HG03108 (cell line): ENCODE results near the gene TRIP10.

Experiments used
- ATAC-seq: cut with Tn5 transposase; IDR thresholded peaks from one replicate; pipeline ENCODE4 v1.9.1; 2021; ENCODE audit warnings: moderate library complexity; ENCODE audit not compliant: unreplicated experiment

Gene TRIP10

DNA sequence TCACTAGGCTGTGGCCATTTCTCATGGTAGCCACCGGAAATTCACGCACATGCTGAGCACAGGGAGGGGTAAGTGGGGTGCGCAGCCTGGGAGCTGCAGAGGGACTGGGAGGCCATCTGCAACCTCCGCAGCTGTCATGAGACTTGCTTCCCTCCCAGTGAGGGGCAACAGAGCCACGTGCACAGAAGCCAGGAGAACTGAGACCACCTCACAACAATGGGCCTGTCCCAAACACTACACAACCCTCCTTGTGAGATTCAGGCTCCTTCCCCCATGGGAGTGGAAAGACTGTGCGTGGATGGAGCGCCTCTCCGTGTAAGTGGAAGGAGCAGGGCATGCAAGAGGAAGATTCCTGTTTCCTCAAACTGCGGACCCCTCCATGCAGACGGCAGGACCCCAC, 27.9 kb upstream of the TRIP10 start:
- ATAC-seq = no peak

DNA sequence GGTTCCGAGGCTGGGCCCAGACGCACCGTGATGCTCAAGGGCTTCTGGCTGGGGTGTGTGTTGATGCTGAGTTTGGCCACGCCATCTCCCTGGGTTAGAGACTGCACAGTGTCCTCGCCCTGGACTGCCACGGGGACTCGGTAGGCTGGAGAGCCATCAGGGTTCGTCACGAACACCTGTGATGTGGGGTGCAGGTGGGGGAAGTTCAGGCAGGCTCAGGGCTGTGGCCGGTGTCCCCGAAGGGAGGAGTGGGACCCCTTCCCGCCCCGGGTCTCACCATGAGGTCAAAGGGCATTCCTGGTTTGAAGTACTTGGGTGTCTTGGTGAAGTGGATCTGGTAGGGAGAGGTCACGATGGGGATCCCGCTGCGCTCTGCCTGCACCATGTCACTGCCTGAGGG, 27.2 kb upstream of the TRIP10 start:
- no peak for ATAC-seq

DNA sequence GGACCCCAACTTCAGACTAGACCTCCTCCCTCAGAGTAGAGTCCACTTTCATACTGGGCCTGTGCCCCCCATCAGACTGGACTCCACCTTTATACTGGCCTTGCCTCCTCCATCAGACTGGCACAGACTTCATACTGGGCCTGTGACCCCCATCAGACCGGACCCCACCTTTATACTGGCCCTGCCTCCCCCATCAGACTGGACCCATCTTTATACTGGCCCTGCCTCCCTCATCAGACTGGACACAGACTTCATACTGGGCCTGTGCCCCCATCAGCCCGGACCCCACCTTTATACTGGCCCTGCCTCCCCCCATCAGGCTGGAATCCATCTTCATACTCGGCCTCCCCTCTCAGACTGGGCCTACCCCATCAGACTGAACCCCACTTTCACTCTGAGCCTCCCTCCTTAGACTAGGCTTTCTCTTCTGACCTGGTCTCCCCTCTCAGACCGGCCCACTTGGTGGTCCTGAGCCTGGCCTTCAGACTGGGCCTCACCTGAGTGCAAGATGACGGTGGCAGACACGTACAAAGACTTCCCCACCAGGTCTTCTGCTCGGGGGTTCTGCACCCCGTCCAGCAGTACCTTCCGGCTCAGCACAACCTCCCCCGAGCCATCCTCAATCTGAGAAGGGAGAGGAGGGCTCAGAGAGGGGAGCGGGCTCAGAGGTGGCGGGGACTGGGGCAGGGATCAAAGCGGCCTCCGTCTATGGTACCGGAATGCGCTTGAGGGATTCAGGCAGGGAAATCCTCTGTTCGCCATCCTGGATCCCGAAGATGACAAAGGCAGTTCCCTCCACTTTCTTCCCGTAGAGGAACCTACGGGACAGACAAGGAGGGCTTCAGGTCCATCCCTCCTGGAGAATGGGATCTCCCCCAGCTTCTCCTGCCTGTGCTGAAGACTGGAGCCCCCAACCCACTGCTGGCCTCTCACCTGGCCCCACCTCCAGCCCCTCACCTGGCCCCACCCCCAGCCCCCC, 26.5 kb upstream of the TRIP10 start:
- ATAC-seq = no peak

DNA sequence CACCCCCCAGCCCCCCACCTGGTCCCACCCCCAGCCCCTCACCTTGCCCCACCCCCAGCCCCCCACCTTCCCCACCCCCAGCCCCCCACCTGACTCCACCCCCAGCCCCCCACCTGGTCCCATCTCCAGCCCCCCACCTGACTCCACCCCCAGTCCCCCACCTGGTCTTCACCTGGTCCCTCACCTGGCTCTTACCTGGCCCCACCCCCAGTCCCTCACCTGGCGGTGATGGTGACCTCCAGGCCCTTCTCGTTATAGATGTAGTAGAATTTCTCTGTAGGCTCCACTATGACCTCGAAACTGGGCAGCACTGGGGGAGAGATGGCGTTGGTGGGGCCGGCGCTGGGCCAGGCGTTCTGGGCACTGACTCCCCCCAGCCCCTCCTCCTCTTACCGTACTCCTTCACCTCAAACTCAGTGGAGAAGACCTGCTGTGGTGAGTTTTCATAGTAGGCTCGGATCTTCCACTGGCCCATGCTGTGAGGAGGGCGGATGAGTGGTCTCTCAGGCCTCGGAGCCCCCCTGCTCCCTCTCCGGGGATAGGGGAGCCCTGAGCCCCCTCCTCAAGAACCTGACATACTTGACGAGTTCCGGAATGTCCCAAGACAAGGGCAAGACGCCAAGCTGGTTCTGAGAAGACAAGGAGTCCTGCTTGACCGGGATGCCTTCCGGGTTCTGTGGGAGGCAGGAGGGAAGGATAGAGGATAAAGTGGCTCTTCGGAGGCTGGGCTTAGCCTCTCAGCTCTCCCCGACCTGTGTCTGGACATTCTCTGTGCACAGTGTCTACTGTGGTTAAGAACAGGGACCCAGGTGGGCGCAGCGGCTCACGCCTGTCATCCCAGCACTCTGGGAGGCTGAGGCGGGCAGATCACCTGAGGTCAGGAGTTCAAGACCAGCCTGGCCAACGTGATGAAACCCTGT, 25.4 kb upstream of the TRIP10 start:
- ATAC-seq = no peak

DNA sequence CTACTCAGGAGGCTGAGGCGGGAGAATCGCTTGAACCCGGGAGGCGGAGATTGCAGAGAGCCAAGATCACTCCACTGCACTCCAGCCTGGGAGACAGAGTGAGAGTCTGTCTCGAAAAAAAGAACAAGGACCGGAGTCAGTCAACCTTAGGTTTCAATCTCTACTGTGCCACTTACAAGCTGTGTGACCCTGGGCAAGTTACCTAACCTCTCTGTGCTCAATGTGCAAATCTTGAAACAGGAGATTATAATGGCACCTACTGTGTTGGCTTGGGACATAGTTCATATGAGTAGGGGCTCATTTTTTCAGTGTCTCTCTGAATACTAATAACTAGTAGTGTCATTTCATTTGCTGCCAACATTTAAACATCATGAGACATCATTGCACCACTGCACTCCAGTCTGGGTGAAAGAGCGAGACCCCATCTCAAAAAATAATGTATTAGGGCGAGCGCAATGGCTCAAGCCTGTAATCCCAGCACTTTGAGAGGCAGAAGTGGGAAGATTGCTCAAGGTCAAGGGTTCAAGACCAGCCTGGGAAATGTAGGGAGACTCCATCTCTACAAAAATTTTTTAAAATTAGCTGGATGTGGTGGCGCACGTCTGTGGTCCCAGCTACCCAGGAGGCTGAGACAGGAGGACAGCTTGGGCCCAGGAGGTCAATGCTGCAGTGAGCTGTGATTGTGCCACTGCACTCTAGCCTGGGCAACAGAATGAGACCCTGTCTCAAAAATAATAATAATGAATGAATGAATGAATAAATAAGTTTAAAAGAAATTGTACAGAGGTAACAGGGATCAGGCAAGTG, 24.5 kb upstream of the TRIP10 start:
- ATAC-seq = no peak

DNA sequence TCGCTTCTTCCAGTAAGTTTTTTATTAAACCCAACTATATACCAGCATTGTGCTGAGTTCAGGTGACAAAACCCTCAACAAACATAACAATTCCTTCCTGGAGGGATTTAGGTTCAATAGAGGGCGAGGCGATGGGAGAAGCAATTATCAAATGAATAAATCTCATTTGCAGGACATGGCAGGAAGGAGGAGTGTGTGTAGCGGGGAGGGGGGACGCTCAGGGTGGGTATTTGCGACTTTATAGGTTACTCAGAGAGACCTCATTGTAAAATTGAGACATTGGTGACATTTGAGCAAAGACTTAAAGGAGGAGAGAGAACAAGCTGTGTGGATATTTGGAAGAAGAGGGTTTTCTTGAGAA, 22.9 kb upstream of the TRIP10 start:
- no peak for ATAC-seq

DNA sequence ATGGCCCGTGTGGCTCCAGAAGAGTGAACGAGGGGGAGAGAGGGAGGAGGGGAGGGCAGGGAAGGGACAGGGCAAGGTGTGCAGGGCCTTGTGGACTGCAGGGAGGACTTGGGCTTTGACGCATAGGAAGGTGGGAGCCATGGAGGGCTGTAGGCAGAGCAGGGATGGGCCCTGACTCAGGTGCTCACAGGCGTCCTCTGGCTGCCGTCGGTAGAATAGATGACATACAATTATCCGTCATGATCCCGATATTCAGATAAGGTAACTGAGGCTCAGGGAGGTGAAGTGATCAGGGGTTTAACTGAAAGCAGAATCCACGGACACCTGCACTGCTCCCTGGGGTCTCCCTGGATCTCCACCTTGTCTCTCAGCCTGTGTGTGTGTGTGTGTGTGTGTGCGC, 22.4 kb upstream of the TRIP10 start:
- ATAC-seq = no peak

DNA sequence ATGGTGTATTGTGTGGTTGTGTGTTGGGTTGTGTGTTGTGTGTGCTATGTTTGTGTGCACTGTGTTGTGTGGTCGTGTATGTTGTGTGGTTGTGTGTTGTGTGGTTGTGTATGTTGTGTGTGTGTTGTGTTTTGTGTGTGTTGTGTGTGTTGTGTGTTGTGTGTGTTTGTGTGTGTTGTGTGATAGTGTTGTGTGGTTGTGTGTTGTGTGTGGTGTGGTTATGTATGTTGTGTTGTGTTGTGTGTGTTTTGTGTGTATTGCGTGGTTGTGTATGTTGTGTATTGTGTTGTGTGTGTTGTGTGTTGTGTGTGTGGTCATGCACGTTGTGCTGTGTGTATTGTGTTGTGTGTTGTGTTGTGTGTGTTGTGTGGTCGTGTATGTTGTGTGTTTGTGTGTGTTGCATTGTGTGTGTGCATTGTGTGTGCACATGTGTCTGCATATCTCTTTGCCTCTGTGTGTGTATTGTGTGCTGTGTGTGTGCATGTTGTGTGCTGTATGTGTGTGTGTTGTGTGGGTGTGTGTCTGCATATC, 22.0 kb upstream of the TRIP10 start:
- no peak for ATAC-seq

DNA sequence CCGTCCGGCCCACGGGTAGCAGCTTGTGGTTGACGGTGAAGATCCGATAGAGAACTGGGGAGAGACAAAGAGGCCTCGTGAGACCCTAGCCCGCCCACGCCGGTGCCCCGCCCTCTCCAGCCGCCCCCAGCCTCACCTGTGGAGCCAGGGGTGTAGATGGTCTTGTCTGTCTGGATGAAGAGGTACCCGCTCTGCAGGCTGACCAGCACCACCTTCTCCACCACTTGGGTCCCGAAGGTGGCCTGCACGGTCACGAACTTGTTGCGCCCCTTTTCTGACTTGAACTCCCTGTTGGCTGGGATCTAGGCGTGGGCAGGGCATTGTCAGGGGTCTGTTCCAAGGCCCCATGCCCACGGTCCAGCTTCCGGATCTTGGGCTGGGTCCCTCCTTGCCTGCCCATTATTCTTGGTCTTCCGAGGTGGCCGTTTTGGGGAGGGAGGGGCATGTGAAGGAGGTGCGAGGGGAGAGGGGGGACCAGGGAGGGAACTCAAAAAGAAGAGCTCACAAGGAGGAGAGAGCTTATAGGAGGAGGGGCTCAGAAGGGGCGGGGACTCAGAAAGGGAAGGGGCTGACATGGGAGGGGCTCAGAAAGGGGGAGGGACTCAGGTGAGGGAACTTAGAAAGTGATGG, 21.3 kb upstream of the TRIP10 start:
- no peak for ATAC-seq

DNA sequence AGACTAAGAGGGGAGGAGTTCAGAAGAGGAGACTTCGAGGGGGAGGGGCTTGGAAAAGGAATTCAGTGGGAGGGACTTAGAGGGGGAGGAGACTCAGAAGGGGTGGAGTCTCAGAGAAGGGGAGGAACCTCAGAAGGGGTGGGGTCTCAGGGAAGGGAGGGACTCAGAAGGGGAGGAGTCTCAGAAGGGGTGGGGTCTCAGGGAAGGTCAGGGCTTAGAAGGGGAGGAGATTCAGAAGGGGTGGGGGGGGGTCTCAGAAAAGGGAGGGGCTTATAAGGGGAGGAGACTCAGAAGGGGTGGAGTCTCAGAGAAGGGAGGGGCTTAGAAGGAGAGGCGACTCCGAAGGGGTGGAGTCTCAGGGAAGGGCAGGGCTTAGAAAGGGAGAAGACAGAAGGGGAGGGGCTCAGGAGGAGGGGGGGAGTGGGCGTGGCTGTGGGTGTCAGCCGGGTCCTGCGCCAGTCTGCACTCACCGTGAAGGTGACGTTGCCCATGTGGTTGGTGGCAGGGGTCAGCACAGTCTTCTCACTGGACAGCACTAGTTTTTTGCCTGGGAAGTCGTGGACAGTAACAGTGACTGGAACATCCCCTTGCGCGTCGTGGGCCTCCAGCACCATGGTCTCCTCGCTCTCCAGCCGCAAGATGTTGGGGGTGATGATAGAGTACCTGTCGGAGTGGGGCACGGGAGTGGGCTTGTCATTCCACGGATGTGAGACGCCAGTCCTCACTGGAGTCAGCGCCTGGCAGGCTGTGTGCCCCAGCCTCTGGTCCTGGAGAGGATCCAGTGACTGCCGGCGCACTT, 20.5 kb upstream of the TRIP10 start:
- no peak for ATAC-seq

DNA sequence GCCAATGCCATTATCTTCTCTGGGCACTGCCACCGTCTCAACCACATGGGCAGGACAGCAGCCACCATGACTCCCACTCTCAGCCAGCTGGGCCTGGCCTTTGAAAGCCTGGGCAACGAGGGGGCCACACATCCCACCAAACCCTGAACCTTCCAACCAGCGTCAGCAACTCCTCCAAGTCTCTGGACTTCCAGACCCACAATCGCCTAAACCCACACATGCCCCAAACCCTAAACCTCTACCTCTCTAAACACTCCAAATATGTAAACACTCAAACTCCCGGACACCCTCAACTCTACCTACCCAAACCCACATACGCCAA, 20.0 kb upstream of the TRIP10 start:
- no peak for ATAC-seq

DNA sequence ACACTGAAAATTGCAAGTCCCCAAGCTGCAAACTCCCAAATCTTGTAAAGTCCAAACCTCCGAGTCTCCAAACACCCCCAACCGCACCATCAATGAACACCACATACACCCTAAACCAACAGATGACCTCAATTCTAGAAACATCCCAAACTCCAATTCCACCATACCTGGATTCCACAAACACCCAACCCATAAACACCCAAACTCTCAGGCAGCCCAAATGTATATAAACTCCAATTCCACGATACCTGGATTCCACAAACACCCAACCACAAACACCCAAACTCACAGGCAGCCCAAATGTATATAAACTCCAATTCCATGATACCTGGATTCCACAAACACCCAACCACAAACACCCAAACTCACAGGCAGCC, 19.5 kb upstream of the TRIP10 start:
- no peak for ATAC-seq

DNA sequence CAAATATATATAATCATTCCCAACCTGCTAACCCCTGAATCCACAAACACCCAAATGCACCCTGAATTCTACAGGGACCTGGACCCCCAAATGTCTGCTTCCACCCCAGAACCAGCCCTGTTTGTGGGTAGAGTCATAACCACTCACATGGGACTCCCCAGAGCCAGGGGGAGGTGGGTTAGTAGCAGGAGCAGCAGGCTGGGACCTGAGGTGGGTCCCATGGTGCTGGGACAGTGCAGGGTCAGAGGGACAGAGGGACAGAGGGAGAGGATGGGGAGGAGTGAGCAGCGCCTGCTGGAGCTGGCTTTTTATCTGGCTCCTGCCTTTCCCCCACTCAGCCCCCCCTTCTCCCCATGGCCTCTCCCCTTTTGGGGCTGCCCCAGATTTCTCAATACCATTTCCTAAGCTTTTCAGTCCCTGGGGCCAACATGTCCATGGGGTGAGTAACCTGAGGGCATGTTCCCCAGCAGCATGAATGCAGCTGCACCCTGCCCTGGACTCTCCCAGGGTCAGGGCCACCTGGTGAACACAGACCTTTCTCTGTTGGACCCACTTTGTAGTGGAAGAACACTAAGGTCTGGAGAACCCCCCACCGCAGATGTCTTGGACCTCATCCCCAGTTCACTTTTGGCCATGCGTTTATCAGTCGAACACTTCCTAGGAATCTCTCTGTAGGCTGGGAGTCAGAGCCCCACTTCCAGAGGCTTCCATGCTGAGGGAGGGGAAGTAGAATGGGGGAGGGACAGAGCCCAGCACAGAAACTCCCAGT, 18.9 kb upstream of the TRIP10 start, which contains the start of gene C3:
C3 (minus strand) TSS at position 282 of the 769 bp plus-strand sequence; CDS start at position 221, 61 bp downstream.
- ATAC-seq = no peak

DNA sequence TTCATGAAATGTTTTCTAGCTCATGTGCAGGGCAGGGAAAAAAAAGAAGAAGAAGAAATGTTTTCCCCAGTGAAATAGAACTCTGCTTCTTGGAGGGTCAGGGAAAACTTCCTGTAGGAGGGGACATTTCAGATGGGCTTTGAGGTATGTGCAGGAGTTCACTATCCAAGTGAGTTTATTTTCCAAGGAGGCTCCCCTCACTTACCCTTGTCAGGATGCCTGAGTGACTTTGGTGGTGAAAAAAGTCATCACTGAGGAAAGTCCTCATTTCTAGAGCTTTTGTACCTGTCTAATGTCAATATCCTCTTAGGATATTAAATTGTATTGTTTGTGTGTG, 18.4 kb upstream of the TRIP10 start:
- ATAC-seq = no peak

DNA sequence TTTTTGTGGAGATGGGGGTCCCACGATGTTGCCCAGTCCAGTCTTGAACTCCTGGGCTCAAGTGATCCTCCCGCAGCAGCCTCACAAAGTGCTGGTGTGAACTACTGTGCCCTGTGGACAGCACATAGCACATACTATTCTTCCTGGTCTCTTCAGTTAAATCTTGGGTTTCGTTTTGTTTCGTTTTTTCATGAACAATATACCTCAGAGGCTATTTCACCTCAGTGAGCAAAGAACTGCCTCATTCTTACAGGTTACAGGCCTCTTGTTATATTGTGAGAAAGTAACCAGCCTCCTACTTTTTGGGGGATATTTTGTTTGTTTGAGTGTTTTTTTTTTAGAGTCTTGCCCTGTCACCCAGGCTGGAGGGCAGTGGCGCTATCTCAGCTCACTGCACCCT, 17.7 kb upstream of the TRIP10 start:
- no peak for ATAC-seq

DNA sequence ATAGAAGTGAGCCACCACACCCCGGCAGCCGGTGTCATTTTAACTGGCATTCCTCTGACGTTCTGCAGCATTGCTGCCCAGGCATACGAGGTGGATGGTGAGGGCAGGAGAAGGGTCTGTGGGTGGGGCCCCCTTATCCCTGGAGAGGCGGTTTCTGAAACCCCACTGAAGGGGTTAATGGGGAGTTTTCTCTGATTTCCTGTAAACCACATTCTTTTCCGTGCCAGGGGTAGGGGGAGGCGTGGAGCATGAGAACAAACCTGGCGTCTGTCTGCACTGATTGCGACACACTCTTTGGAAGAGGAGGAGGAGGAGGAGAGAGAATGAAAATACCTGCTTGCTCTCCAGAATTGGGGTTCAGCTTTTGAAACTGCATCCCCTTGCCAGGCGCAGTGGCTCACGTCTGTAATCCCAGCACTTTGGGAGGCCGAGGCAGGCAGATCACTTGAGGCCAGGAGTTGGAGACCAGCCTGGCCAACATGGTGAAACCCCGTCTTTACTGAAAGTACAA, 16.3 kb upstream of the TRIP10 start:
- no peak for ATAC-seq

DNA sequence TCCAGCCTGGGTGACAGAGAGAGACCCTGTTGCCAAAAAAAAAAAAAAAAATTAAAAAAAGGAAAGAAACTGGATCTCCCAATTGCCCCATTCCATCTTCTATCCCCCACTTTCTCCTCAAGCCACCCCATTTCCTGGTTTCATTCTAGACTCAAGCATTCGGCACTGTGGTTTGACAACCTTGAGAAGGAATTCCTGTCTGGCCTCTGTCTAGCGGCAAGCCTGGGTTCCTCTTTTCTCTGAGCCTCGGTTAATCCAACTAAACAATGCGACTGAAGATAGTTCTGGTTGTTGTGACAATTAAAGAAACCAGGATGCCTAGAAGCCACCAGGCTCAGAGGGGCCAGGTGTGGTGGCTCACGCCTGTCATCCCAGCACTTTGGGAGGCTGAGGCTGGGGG, 15.7 kb upstream of the TRIP10 start:
- ATAC-seq = no peak

DNA sequence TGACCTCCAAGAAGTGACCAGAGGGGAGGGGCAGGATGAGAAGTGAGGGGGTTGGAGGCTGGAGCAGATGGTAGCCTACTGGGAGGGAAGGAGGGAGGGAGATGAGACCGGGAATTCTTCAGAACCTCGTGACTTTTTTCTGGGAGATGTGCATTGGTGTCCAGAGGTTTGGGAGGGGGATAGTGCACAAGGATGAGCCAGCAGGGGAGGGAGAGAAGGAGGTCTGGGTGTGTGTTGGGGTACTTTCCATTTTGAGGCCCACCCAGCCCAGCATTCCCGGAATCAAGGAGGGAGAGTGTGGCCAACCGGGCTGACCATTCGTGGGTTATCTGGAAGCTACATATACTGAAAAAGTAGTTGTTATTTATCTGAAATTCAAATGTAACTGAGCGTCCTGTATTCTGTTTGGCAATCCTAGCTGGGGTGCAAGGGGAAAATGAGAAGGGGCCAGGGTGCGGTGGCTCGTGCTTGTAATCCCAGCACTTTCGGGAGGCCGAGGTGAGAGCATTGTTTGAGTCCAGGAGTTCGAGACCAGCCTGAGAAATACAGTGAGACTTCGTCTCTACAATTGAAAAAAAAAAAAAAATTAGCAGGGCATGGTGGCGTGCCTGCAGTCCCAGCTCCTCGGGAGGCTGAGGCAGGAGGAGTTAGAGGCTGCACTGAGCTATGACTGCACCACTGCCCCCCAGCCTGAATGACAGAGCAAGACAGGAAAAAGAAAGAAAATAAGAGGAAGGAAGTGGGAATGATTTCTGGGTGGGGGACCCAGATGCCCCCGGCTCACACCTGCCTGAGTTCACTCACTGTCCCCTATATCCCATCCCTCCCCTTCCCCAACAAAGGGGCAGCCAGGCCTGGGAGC, 14.6 kb upstream of the TRIP10 start:
- no peak for ATAC-seq
